Measurements from ENCODE around the gene SMG7.

Gene SMG7

DNA sequence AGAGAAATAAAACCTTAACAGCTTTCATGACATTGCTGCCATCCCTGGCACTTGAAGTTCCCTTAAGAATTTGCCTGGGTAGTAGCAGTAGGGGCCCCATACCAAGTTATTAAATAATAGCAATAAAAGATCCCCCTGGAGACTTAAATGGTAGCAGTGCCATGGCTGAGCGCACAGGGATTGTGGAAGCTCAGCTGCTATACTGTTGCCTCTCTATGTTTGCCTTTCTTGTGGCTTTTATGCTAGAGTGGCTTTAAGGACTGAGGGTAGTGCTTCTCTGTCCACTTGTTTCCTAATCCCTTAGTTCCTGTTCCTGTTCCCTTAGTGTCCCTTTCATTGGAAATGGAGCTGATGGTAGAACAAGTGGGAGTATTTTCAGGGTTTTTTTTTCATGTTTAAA is 75.8 kb downstream of the SMG7 start:
- no peak overlapping the region for H3K4me3 Mint-ChIP-seq
- peak overlapping the region; percentile 58 for H3K27ac Mint-ChIP-seq
- peaks cover 93% of the 10 kb centered on the region for H3K36me3 Mint-ChIP-seq (ENCODE audit: low read depth)
- H3K27me3 Mint-ChIP-seq = no peaks in the 10 kb centered on the region
- no peaks in the 10 kb centered on the region for H3K9me3 Mint-ChIP-seq
- H3K4me1 Mint-ChIP-seq (ENCODE audit: low read depth) = peaks cover 60% of the 10 kb centered on the region
- intact Hi-C loops (cut with micrococcal nuclease) = loop anchor here (10.0 kb wide), 1 partner anchor 583 kb away; no protein-coding TSS in a partner anchor

DNA sequence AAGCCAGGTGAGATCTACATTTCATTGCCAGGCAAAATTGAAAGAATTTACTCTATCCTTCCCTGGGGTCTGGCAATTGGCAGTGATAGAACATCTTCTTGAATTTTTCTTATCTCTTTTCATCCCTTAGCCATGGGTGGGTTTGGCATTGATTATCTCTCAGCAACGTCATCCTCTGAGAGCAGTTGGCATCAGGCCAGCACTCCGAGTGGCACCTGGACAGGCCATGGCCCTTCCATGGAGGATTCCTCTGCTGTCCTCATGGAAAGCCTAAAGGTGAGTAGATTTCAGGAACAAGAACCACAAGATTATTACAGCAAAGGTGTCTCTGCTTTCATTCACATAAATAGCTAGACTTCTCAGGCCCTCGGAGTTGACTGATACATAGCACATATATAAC is 78.6 kb downstream of the SMG7 start:
- Mint-ChIP-seq H3K36me3 (ENCODE audit: low read depth) (peaks cover 93% of the 10 kb centered on the region), H3K9me3 (no peaks in the 10 kb centered on the region), H3K4me1 (ENCODE audit: low read depth) (peaks cover 76% of the 10 kb centered on the region), H3K27me3 (no peaks in the 10 kb centered on the region), H3K4me3 (no peak overlapping the region), H3K27ac (peak overlapping the region; percentile 80)
- intact Hi-C loops (cut with micrococcal nuclease) = loop anchor here (5.0 kb wide), 1 partner anchor 79 kb away; the partner anchor contains the start of gene SMG7

GRCh38 chr1:183551924-183552323 is 79.6 kb downstream of the SMG7 start:
- peaks cover 80% of the 10 kb centered on the region for H3K4me1 Mint-ChIP-seq (ENCODE audit: low read depth)
- intact Hi-C loops (cut with micrococcal nuclease) = loop anchor here (5.0 kb wide), 1 partner anchor 80 kb away; the partner anchor contains the start of gene SMG7

GRCh38 chr1:183552441-183552840 is 80.1 kb downstream of the SMG7 start:
- no peaks in the 10 kb centered on the region for H3K27me3 Mint-ChIP-seq
- H3K9me3 Mint-ChIP-seq = no peaks in the 10 kb centered on the region
- peak overlapping the region; percentile 80 for H3K27ac Mint-ChIP-seq
- peaks cover 93% of the 10 kb centered on the region for H3K36me3 Mint-ChIP-seq (ENCODE audit: low read depth)
- intact Hi-C loops (cut with micrococcal nuclease) = loop anchor here (5.0 kb wide), 1 partner anchor 80 kb away; the partner anchor contains the start of gene SMG7
- H3K4me3 Mint-ChIP-seq = no peak overlapping the region
- H3K4me1 Mint-ChIP-seq (ENCODE audit: low read depth) = peaks cover 79% of the 10 kb centered on the region

More at GRCh38 chr1:183551924-183552323, 79.6 kb downstream of the SMG7 start:
- H3K36me3 Mint-ChIP-seq (ENCODE audit: low read depth) = peaks cover 93% of the 10 kb centered on the region
- no peaks in the 10 kb centered on the region for H3K9me3 Mint-ChIP-seq
- no peak overlapping the region for H3K4me3 Mint-ChIP-seq
- H3K27ac Mint-ChIP-seq = peak overlapping the region; percentile 80
- H3K27me3 Mint-ChIP-seq = no peaks in the 10 kb centered on the region

DNA sequence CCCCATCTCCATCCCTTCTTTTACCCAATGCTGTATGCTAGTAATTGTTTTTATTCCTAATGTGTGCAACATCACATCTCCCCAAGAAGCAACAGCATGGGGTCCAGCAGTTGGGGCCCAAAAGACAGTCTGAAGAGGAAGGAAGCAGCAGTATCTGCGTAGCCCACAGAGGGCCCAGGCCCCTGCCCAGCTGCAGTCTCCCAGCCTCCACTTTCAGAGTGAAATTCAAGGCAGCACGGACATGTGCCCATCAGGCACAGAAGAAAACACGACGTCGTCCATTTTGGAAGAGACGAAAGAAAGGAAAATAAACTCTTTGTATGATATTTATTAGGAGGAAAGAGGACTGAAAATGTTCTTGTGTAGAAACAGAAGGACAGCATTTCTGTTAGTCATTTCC is 80.6 kb downstream of the SMG7 start:
- no peaks in the 10 kb centered on the region for H3K27me3 Mint-ChIP-seq
- intact Hi-C loops (cut with micrococcal nuclease) = loop anchor here (5.0 kb wide), 1 partner anchor 81 kb away; the partner anchor contains the start of gene SMG7
- H3K4me1 Mint-ChIP-seq (ENCODE audit: low read depth) = peaks cover 82% of the 10 kb centered on the region
- no peak overlapping the region for H3K4me3 Mint-ChIP-seq
- peaks cover 94% of the 10 kb centered on the region for H3K36me3 Mint-ChIP-seq (ENCODE audit: low read depth)
- peak overlapping the region; percentile 80 for H3K27ac Mint-ChIP-seq
- no peaks in the 10 kb centered on the region for H3K9me3 Mint-ChIP-seq

- Mint-ChIP-seq H3K4me1 (ENCODE audit: low read depth) (peaks cover 81% of the 10 kb centered on the region), H3K27me3 (no peaks in the 10 kb centered on the region), H3K4me3 (no peak overlapping the region), H3K27ac (peak overlapping the region; percentile 80), H3K9me3 (no peaks in the 10 kb centered on the region), H3K36me3 (ENCODE audit: low read depth) (peaks cover 99% of the 10 kb centered on the region)
- intact Hi-C loops (cut with micrococcal nuclease) = loop anchor here (5.0 kb wide), 1 partner anchor 81 kb away; the partner anchor contains the start of gene SMG7
These were observed 81.0 kb downstream of the SMG7 start for GRCh38 chr1:183553331-183553730.

GRCh38 chr1:183553764-183554163 is 81.5 kb downstream of the SMG7 start:
- Mint-ChIP-seq H3K9me3 (no peaks in the 10 kb centered on the region), H3K27ac (peak overlapping the region; percentile 80), H3K27me3 (no peaks in the 10 kb centered on the region), H3K36me3 (ENCODE audit: low read depth) (peaks cover 100% of the 10 kb centered on the region), H3K4me1 (ENCODE audit: low read depth) (peaks cover 77% of the 10 kb centered on the region), H3K4me3 (no peak overlapping the region)
- intact Hi-C loops (cut with micrococcal nuclease) = loop anchor here (5.0 kb wide), 1 partner anchor 81 kb away; the partner anchor contains the start of gene SMG7

- intact Hi-C loops (cut with micrococcal nuclease) = loop anchor here (5.0 kb wide), 1 partner anchor 82 kb away; the partner anchor contains the start of gene SMG7
- Mint-ChIP-seq H3K4me1 (ENCODE audit: low read depth) (peaks cover 73% of the 10 kb centered on the region), H3K27ac (peak overlapping the region; percentile 80), H3K27me3 (no peaks in the 10 kb centered on the region), H3K4me3 (no peak overlapping the region), H3K36me3 (ENCODE audit: low read depth) (peaks cover 100% of the 10 kb centered on the region), H3K9me3 (no peaks in the 10 kb centered on the region)
These were observed 82.3 kb downstream of the SMG7 start for GRCh38 chr1:183554577-183554976.

GRCh38 chr1:183559061-183559460 is 86.8 kb downstream of the SMG7 start:
- H3K9me3 Mint-ChIP-seq = no peaks in the 10 kb centered on the region
- no peak overlapping the region for H3K4me3 Mint-ChIP-seq
- intact Hi-C loops (cut with micrococcal nuclease) = no loop called here
- H3K4me1 Mint-ChIP-seq (ENCODE audit: low read depth) = peaks cover 54% of the 10 kb centered on the region
- peaks cover 100% of the 10 kb centered on the region for H3K36me3 Mint-ChIP-seq (ENCODE audit: low read depth)
- H3K27ac Mint-ChIP-seq = peak overlapping the region; percentile 33
- no peaks in the 10 kb centered on the region for H3K27me3 Mint-ChIP-seq

DNA sequence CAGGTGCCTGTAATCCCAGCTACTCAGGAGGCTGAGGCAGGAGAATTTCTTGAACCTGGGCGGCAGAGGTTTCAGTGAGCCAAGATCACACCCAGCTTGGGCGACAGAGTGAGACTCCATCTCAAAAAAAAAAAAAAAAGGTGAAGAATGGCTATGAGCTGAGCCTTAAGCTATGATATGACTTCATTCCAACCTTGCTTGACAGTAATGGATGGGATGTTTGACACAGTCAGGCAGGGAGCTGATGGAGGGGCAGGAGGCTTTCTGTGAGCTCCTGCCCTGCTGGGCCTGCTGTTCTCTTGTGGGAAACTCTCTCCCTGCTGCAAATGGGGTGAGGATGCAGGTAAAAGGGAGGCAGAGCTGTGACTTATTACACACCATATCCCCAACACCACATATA is 90.4 kb downstream of the SMG7 start:
- H3K4me1 Mint-ChIP-seq (ENCODE audit: low read depth) = peaks cover 54% of the 10 kb centered on the region
- no peaks in the 10 kb centered on the region for H3K27me3 Mint-ChIP-seq
- H3K4me3 Mint-ChIP-seq = no peak overlapping the region
- intact Hi-C loops (cut with micrococcal nuclease) = loop anchor here (10.0 kb wide), 1 partner anchor 62 kb away; no protein-coding TSS in a partner anchor
- H3K36me3 Mint-ChIP-seq (ENCODE audit: low read depth) = peaks cover 100% of the 10 kb centered on the region
- peak overlapping the region; percentile 73 for H3K27ac Mint-ChIP-seq
- H3K9me3 Mint-ChIP-seq = no peaks in the 10 kb centered on the region

DNA sequence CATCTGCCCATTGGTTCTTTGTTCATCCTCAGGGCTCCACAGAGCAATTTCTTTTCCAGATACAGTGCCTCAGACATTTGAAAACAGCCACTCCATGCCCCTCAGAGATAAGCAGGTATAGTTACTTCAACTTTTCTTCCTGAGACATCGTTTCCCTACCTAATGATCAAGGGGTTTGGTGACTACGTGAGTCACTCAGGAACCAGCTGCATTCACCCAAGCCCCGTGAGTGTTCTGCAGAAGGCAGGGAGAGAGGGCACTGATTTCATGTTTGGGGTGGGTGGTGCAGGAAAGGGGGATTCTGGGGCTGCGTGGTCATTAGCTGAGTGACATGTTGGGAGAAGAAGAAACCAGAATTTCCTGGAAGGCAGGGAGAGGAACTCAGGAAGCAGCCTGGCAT is 93.0 kb downstream of the SMG7 start:
- Mint-ChIP-seq H3K4me3 (no peak overlapping the region), H3K27ac (peak overlapping the region; percentile 86), H3K27me3 (no peaks in the 10 kb centered on the region), H3K9me3 (no peaks in the 10 kb centered on the region), H3K36me3 (ENCODE audit: low read depth) (peaks cover 100% of the 10 kb centered on the region), H3K4me1 (ENCODE audit: low read depth) (peaks cover 76% of the 10 kb centered on the region)
- intact Hi-C loops (cut with micrococcal nuclease) = loop anchor here (10.0 kb wide), 1 partner anchor 60 kb away; no protein-coding TSS in a partner anchor

DNA sequence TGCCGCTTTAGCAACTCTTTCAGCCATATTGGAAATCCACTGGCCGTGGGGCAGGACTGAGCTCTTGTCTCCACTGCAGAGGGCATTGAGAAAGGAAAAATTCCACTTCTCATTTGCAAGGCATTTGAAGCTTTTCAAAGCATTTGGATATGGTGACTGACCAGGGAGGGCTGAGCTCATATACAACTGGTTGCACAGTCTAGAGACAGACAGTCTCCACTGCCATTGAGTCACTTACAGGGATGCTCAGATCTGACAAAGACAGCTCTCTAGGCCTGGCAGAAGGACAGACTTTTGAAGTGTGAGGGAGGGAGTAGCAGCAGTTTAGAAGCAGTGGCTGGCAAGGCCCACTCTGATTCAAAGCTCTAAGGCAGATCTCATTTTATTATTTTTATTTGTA is 93.7 kb downstream of the SMG7 start:
- H3K4me3 Mint-ChIP-seq = no peak overlapping the region
- H3K27me3 Mint-ChIP-seq = no peaks in the 10 kb centered on the region
- intact Hi-C loops (cut with micrococcal nuclease) = loop anchor here (10.0 kb wide), 1 partner anchor 59 kb away; no protein-coding TSS in a partner anchor
- H3K27ac Mint-ChIP-seq = peak overlapping the region; percentile 86
- peaks cover 100% of the 10 kb centered on the region for H3K36me3 Mint-ChIP-seq (ENCODE audit: low read depth)
- peaks cover 81% of the 10 kb centered on the region for H3K4me1 Mint-ChIP-seq (ENCODE audit: low read depth)
- H3K9me3 Mint-ChIP-seq = no peaks in the 10 kb centered on the region

DNA sequence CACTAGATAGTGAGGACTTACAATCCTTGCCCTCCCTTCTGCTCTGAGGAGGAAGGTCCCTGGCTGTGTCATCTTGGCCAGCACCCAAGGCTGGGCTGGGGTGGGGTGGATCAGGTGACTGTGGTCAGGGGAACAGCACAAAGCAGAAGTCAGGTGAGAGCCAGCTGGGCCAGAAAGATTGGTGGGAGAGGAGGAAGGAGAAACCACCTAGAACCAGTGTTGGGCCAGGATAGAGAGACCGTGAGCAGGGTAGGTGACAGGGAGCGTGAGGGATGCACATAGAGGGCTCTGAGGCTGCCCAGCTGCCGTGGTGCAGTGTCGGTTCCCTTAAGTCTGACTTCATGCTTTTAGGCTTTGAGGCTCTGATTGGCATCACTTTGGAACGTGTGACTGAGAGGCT is 95.3 kb downstream of the SMG7 start:
- no peaks in the 10 kb centered on the region for H3K9me3 Mint-ChIP-seq
- intact Hi-C loops (cut with micrococcal nuclease) = loop anchor here (10.0 kb wide), 1 partner anchor 57 kb away; no protein-coding TSS in a partner anchor
- peaks cover 100% of the 10 kb centered on the region for H3K36me3 Mint-ChIP-seq (ENCODE audit: low read depth)
- H3K27ac Mint-ChIP-seq = peak overlapping the region; percentile 86
- peaks cover 87% of the 10 kb centered on the region for H3K4me1 Mint-ChIP-seq (ENCODE audit: low read depth)
- no peaks in the 10 kb centered on the region for H3K27me3 Mint-ChIP-seq
- H3K4me3 Mint-ChIP-seq = peak overlapping the region; percentile 14

DNA sequence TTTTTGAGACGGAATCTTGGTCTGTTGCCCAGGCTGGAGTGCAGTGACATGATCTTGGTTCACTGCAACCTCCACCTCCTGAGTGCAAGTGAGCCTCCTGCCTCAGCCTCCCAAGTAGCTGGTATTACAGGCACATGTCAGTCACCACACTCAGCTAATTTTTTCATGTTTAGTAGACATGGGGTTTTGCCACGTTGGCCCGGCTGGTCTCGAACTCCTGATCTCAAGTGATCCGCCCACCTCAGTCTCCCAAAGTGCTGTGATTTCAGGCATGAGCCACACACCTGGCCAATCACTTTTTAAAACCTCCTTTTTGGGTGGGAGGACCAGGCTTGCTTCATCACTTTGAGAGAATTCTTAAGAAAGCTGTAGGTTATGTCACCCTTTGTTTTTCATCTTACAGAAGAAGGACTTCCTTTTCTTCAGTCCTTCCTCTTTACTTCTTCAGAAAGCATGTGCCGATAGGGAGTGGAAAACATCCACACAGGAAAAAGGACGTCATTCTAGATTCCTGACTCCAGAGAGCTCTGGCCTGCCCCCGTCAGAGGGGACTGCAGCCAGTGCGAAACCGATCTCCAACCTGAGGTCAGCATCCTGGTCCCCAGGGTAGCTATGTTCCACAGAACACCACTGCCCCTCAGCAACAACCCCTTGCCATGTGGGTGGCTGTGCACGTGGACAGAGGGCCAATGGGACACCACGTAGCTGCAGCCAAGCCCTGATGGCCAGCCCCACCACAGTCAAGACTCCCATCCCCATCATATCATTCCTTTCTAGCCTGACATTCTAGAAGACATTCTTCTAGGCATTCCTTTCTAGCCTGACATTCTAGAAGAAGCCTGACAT is 96.1 kb downstream of the SMG7 start:
- H3K27me3 Mint-ChIP-seq = no peaks in the 10 kb centered on the region
- H3K36me3 Mint-ChIP-seq (ENCODE audit: low read depth) = peaks cover 100% of the 10 kb centered on the region

More for the DNA sequence above, 96.1 kb downstream of the SMG7 start:
- H3K27ac Mint-ChIP-seq = peak overlapping the region; percentile 86
- no peaks in the 10 kb centered on the region for H3K9me3 Mint-ChIP-seq
- intact Hi-C loops (cut with micrococcal nuclease) = loop anchor here (1.0 to 10.0 kb wide), 3 partner anchors 12 to 96 kb away; partner anchors contain the start of gene SMG7
- H3K4me1 Mint-ChIP-seq (ENCODE audit: low read depth) = peaks cover 87% of the 10 kb centered on the region
- H3K4me3 Mint-ChIP-seq = peak overlapping the region; percentile 22
